Renal pelvis (tissue), 4 donors: ENCODE results near the gene GOLM1. TPM values are rescaled to one million over a fixed set of nuclear protein-coding genes. Genes with fewer than 3 reads are reported as not detected.
"Not testable (repeated sequence)": the region's sequence is repeated elsewhere in the genome, so short reads cannot be mapped to it uniquely, and the experiment has no call there.

Experiments used
- DNase-seq: peaks from one replicate; pipeline ENCODE4 v3.0.0-alpha.2; 2013
- polyA plus RNA-seq, 3 donors: library from polyadenylated mRNA; unstranded; fragments of 120-200 nt; gene quantifications; one replicate each; pipeline ENCODE4 v1.2.1, GENCODE V29; 2013; ENCODE audit not compliant: insufficient read length in 3 of 3

GOLM1 gene
- polyA plus RNA-seq, 3 donors: 142 to 154 (median 148) TPM

- no peak for DNase-seq
Measured at GRCh38 chr9:86052556-86053468, 46.5 kb downstream of the GOLM1 start.

- DNase-seq: not testable (repeated sequence)
Measured at GRCh38 chr9:86048018-86048742, 51.2 kb downstream of the GOLM1 start.

- no peak for DNase-seq
Measured at GRCh38 chr9:86047361-86047760, 52.0 kb downstream of the GOLM1 start.

GRCh38 chr9:86046930-86047341, 52.4 kb downstream of the GOLM1 start:
- no peak for DNase-seq

- DNase-seq: no peak
Measured at GRCh38 chr9:86046071-86046636, 53.2 kb downstream of the GOLM1 start.

- no peak for DNase-seq
Measured at GRCh38 chr9:86045654-86046053, 53.7 kb downstream of the GOLM1 start.

- no peak for DNase-seq
Measured at GRCh38 chr9:86043999-86044398, 55.4 kb downstream of the GOLM1 start.

GRCh38 chr9:86043586-86043985, 55.8 kb downstream of the GOLM1 start:
- no peak for DNase-seq

GRCh38 chr9:86042199-86042978, 57.0 kb downstream of the GOLM1 start:
- no peak for DNase-seq

GRCh38 chr9:86041311-86041741, 58.0 kb downstream of the GOLM1 start:
- peak; percentile 89 for DNase-seq

GRCh38 chr9:86040861-86041155, 58.5 kb downstream of the GOLM1 start:
- no peak for DNase-seq

GRCh38 chr9:86039991-86040860, 59.1 kb downstream of the GOLM1 start:
- no peak for DNase-seq

- DNase-seq: no peak
Measured at GRCh38 chr9:86036555-86036954, 62.8 kb downstream of the GOLM1 start.

GRCh38 chr9:86035827-86036440, 63.4 kb downstream of the GOLM1 start:
- no peak for DNase-seq

- no peak for DNase-seq
Measured at GRCh38 chr9:86034863-86035734, 64.3 kb downstream of the GOLM1 start.

GRCh38 chr9:86027767-86028166, 71.6 kb downstream of the GOLM1 start:
- DNase-seq: no peak

- no peak for DNase-seq
Measured at GRCh38 chr9:86022687-86023266, 76.6 kb downstream of the GOLM1 start.

- no peak for DNase-seq
Measured at GRCh38 chr9:86021166-86021565, 78.2 kb downstream of the GOLM1 start.

GRCh38 chr9:86020731-86021130, 78.6 kb downstream of the GOLM1 start:
- no peak for DNase-seq
